Upper lobe of left lung (tissue), 6 donors: ENCODE results near the gene SLC8B1. TPM values are rescaled to one million over a fixed set of nuclear protein-coding genes. Genes with fewer than 3 reads are reported as not detected.
A peak's percentile ranks its signal among the peaks of the same experiment; 100 is the strongest.

Experiments
- ATAC-seq, 2 donors: fragments of 200-7000 bp; cut with Tn5 transposase; one replicate each; pipeline ENCODE4 v1.9.1; 2022; ENCODE audit warnings: mild to moderate bottlenecking in 2 of 2, moderate library complexity in 2 of 2; ENCODE audit not compliant: low FRiP score in 2 of 2
- DNase-seq, 2 donors: peaks; one replicate each; pipeline ENCODE4 v3.0.0-alpha.2; 2019 to 2020
- H3K27ac ChIP-seq, 4 donors: fragments of 200-600 bp; sonication (generic); one replicate each; pipeline ENCODE4 v1.5.1; 2016 to 2019
- H3K27me3 ChIP-seq, 4 donors: fragments of 200-600 bp; sonication (generic); one replicate each; pipeline ENCODE4 v1.5.1; 2017 to 2019
- H3K36me3 ChIP-seq, 4 donors: fragments of 200-600 bp; sonication (generic); one replicate each; pipeline ENCODE4 v1.5.1; 2016 to 2019
- H3K4me1 ChIP-seq, 4 donors: fragments of 200-600 bp; sonication (generic); one replicate each; pipeline ENCODE4 v1.5.1; 2018 to 2019
- H3K4me3 ChIP-seq, 4 donors: fragments of 200-600 bp; sonication (generic); one replicate each; pipeline ENCODE4 v1.5.1; 2017 to 2019; ENCODE audit warnings: mild to moderate bottlenecking in 2 of 4, moderate library complexity in 1 of 4
- H3K9me3 ChIP-seq, 4 donors: fragments of 200-600 bp; sonication (generic); one replicate each; pipeline ENCODE4 v1.5.1; 2018 to 2019
- EP300 ChIP-seq, 4 donors: sonication (generic); formaldehyde crosslinking; IDR thresholded peaks; one replicate each; pipeline ENCODE4 v1.5.1; 2017; ENCODE audit warnings: antibody characterized with exemption in 4 of 4, control low read depth in 2 of 4
- POLR2A ChIP-seq, 4 donors: fragments of 450-650 bp; IDR thresholded peaks; one replicate each; pipeline ENCODE4 v1.5.1; 2016 to 2017; ENCODE audit warnings: antibody characterized with exemption in 4 of 4, mild to moderate bottlenecking in 2 of 4
- POLR2AphosphoS5 ChIP-seq, 2 donors: sonication (generic); formaldehyde crosslinking; IDR thresholded peaks; one replicate each; pipeline ENCODE4 v1.5.1; 2017; ENCODE audit warnings: antibody characterized with exemption in 2 of 2
- WGBS, 2 donors: methylation state at CpG; one replicate each; pipeline ENCODE4 v1.1.5; 2017 to 2018; 5-methylcytosine and 5-hydroxymethylcytosine counted together
- total RNA-seq, 6 donors: library from RNA; depleted of rRNA in 4 of 6; stranded (reverse); fragments of >200 nt in 4 of 6; gene quantifications; one replicate each; pipeline versions ENCODE4 v1.1.0 to v1.2.1, GENCODE V29; 2016 to 2021
- TF ChIP-seq, protein P1 (sequence below), 6 experiments: fragments of 450-650 bp in 4 of 6; fragments of 200-600 bp in 2 of 6; sonication (generic) in 2 of 6; IDR thresholded peaks; one replicate each; pipeline ENCODE4 v1.5.1; 2016 to 2019; ENCODE audit warnings: antibody characterized with exemption in 6 of 6
- donor health status: DM: no; HTN: no; CAD: no; lungs with moderate emphysema.
- donor health status: DM: no; HTN: yes; CAD: no; lungs with severe emphysema.

SLC8B1 gene
- total RNA-seq, 6 donors from 2014 or later: 35.9 to 189 (median 44.5) TPM

DNA sequence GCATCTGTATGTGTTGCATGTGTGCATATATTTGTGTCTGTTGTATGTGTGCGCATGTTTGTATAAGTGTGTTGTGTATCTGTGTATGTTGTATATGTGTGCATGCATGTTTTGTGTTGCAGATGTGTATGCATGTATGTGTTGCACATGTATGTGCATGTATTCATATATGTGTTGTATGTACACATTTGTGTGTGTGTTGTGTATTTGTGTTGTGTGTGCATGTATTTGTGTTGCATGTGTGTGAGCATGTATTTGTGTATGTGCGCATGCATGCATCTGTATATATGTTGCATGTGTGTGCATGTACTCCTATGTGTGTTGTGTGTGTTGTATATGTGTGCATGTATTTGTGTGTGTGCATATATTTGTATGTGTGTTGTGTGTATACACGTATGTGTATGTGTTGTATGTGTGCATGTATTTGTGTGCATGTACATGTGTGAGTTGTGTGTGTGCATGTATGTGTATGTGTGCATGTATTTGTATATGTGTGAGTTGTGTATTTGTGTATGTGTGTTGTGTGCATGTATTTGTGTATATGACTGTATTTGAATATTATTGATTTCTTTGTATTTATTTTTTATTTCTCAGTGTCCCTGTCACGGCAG, 16.8 kb downstream of the SLC8B1 start:
- no peaks in the 10 kb centered on the region for H3K27me3 ChIP-seq
- no peak for DNase-seq
- WGBS, 2 donors: 91 to 93% methylated on average over 4 of the region's 4 CpGs
- no peaks in the 10 kb centered on the region for H3K4me1 ChIP-seq
- no peak overlapping the region for H3K4me3 ChIP-seq
- no peaks in the 10 kb centered on the region for H3K9me3 ChIP-seq
- TF ChIP-seq POLR2AphosphoS5 (IDR thresholded peaks at IDR 0.05): no peak
- TF ChIP-seq POLR2A (IDR thresholded peaks at IDR 0.05): no peak
- ATAC-seq: no peak
- H3K27ac ChIP-seq: no peak overlapping the region
- H3K36me3 ChIP-seq: peaks cover 19 to 79% (median 74%) of the 10 kb centered on the region in 4 donors

DNA sequence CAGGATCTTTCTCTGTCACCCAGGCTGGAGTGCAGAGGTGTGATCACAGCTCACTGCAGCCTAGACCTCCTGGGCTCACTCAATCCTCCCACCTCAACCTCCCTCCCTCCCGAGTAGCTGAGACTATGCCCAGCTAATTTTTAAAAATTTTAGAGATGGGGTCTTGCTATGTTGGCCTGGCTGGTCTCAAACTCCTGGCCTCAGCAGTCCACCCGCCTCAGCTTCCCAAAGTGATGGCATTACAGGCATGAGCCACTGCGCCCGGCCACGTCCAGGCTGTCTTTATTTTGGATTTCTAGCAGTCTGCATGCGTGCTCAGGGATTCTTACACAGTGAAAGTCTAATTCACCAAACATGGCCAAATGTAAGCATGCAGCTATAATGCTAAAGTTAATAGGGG, 17.8 kb downstream of the SLC8B1 start:
- H3K9me3 ChIP-seq: no peaks in the 10 kb centered on the region
- ATAC-seq (no peak), DNase-seq (no peak)
- no peaks in the 10 kb centered on the region for H3K4me1 ChIP-seq
- WGBS, 2 donors: 94 to 95% methylated on average over 6 of the region's 6 CpGs
- no peak overlapping the region for H3K4me3 ChIP-seq
- H3K27me3 ChIP-seq: no peaks in the 10 kb centered on the region
- H3K27ac ChIP-seq: no peak overlapping the region
- TF ChIP-seq EP300 (IDR thresholded peaks at IDR 0.05) (no peak), POLR2AphosphoS5 (IDR thresholded peaks at IDR 0.05) (no peak), POLR2A (IDR thresholded peaks at IDR 0.05) (no peak)
- TF ChIP-seq, protein P1, sequence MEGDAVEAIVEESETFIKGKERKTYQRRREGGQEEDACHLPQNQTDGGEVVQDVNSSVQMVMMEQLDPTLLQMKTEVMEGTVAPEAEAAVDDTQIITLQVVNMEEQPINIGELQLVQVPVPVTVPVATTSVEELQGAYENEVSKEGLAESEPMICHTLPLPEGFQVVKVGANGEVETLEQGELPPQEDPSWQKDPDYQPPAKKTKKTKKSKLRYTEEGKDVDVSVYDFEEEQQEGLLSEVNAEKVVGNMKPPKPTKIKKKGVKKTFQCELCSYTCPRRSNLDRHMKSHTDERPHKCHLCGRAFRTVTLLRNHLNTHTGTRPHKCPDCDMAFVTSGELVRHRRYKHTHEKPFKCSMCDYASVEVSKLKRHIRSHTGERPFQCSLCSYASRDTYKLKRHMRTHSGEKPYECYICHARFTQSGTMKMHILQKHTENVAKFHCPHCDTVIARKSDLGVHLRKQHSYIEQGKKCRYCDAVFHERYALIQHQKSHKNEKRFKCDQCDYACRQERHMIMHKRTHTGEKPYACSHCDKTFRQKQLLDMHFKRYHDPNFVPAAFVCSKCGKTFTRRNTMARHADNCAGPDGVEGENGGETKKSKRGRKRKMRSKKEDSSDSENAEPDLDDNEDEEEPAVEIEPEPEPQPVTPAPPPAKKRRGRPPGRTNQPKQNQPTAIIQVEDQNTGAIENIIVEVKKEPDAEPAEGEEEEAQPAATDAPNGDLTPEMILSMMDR (IDR thresholded peaks at IDR 0.05): no peak
- peaks cover 19 to 90% (median 80%) of the 10 kb centered on the region in 4 donors for H3K36me3 ChIP-seq

DNA sequence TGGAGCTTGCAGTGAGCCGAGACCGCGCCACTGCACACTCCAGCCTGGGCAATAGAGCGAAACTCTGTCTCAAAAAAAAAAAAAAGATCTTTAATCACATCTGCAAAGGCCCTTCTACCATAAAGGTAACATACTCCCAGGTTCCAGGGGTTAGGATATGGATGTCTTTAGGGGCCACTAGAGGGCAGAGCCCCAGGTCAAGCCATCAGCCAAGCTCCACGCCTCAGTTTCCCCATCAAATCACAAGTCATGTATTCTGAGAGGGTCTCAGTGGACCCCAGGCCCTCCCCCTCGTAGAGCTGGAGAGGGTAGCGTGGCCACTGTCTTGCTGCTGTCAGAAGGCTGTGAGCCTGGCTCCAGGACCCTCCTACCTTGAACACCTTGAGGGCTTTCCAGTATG, 18.8 kb downstream of the SLC8B1 start:
- no peak for ATAC-seq
- H3K27me3 ChIP-seq: no peaks in the 10 kb centered on the region
- TF ChIP-seq, protein P1 (IDR thresholded peaks at IDR 0.05): no peak
- no peak for TF ChIP-seq POLR2AphosphoS5 (IDR thresholded peaks at IDR 0.05)
- no peak for TF ChIP-seq EP300 (IDR thresholded peaks at IDR 0.05)
- TF ChIP-seq POLR2A (IDR thresholded peaks at IDR 0.05): no peak
- no peaks in the 10 kb centered on the region for H3K9me3 ChIP-seq
- H3K4me1 ChIP-seq: no peaks in the 10 kb centered on the region
- DNase-seq: no peak
- H3K36me3 ChIP-seq: peaks cover 19 to 97% (median 82%) of the 10 kb centered on the region in 4 donors
- no peak overlapping the region for H3K4me3 ChIP-seq
- no peak overlapping the region for H3K27ac ChIP-seq
- 94 to 98% methylated on average over 5 to 7 of the region's 7 CpGs for WGBS, 2 donors

DNA sequence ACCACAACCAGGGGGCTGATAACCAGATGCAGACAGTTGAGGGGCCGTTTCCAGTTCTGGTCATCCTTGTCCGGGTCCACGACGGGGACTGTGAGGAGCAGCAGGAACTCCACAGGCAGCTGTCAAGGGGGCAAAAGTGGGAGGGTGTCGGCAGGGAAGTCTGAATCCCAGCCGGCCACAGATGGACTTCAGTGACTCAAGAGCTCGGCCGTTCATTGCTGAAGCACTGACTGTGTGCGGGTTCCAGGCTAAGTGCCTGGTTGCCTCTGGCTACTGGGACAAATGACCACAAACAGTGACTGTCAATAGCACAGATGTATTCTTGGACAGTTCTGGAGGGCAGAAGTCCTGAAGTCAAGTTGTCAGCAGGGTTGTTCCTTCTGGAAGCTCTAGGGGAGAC, 19.6 kb downstream of the SLC8B1 start:
- ATAC-seq (peak in 1 of 2 donors; percentile 28), DNase-seq (no peak)
- Histone ChIP-seq H3K4me1 (no peaks in the 10 kb centered on the region), H3K4me3 (no peak overlapping the region), H3K27me3 (no peaks in the 10 kb centered on the region), H3K27ac (no peak overlapping the region), H3K9me3 (no peaks in the 10 kb centered on the region), H3K36me3 (peaks cover 19 to 97% (median 82%) of the 10 kb centered on the region in 4 donors)
- 81 to 88% methylated on average over 7 to 9 of the region's 9 CpGs for WGBS, 2 donors
- TF ChIP-seq POLR2A (IDR thresholded peaks at IDR 0.05): no peak
- TF ChIP-seq POLR2AphosphoS5 (IDR thresholded peaks at IDR 0.05): no peak
- no peak for TF ChIP-seq EP300 (IDR thresholded peaks at IDR 0.05)
- TF ChIP-seq, protein P1 (IDR thresholded peaks at IDR 0.05): no peak

DNA sequence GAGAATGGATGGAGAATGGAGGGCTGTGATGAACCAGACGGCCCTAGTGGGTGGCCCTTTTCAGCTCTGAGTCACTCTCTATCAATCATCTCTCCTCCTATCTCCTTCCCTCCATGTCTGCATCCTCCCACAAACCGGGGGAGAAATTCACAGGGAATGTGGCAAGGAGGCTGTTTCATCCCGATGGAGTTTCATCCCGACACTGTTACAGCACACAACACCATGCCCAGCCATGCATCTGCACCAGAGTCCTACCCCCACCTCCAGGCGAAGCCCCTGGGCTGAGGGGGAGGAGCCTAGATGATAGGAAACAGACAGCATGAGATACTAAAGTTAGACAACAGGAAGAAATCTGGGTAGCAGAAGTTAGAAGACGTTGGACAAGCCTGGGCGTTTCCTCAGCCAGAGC, 20.8 kb downstream of the SLC8B1 start:
- Histone ChIP-seq H3K9me3 (no peaks in the 10 kb centered on the region), H3K27me3 (no peaks in the 10 kb centered on the region), H3K36me3 (peaks cover 20 to 97% (median 80%) of the 10 kb centered on the region in 4 donors), H3K4me3 (no peak overlapping the region), H3K27ac (no peak overlapping the region), H3K4me1 (no peaks in the 10 kb centered on the region)
- TF ChIP-seq POLR2A (IDR thresholded peaks at IDR 0.05): no peak
- TF ChIP-seq POLR2AphosphoS5 (IDR thresholded peaks at IDR 0.05): no peak
- TF ChIP-seq, protein P1 (IDR thresholded peaks at IDR 0.05): no peak
- TF ChIP-seq EP300 (IDR thresholded peaks at IDR 0.05): no peak
- no peak for DNase-seq
- WGBS, 2 donors: 77 to 78% methylated on average over 7 of the region's 7 CpGs
- ATAC-seq: peak in 1 of 2 donors; percentile 72
